Measurements from ENCODE around the gene METTL27.
"Not testable (repeated sequence)": the region's sequence is repeated elsewhere in the genome, so short reads cannot be mapped to it uniquely, and the experiment has no call there.

GRCh38 chr7:73787786-73788048, 54.6 kb downstream of the METTL27 start:
- TF ChIP-seq CTCF (conservative IDR thresholded peaks at IDR 0.05 in 1 of 2, IDR thresholded peaks at IDR 0.05 in 1 of 2; ENCODE audit: low read depth in 1 of 2, low read length in 2 of 2); EZH2 (IDR thresholded peaks at IDR 0.05; ENCODE audit: low read length, missing control alignments): not testable (repeated sequence)
